Measurements from ENCODE around the gene SLC38A9.
"Not testable (repeated sequence)": the region's sequence is repeated elsewhere in the genome, so short reads cannot be mapped to it uniquely, and the experiment has no call there.

The SLC38A9 gene

DNA sequence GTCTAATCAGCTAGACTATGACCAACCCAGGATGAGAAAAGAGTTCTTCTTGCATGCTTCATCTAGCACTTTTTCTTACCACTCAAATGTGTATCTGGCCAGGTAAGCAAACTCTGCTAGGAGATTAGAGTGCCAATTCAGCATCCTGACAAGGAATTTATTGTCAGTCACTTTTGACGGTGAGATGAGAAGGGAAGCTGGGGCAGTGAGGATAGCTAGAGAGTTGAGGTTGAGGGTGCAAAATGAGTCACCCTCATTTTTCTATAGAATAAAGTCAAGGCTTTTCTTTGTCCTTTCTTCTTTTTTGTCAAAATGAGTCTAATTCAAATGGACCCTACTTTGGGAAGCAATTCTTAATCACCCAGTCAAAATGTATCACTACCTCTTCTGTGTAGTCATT lies 102.7 kb downstream of the SLC38A9 start:
- DNase-seq (ENCODE audit: low read depth), result no peak

DNA sequence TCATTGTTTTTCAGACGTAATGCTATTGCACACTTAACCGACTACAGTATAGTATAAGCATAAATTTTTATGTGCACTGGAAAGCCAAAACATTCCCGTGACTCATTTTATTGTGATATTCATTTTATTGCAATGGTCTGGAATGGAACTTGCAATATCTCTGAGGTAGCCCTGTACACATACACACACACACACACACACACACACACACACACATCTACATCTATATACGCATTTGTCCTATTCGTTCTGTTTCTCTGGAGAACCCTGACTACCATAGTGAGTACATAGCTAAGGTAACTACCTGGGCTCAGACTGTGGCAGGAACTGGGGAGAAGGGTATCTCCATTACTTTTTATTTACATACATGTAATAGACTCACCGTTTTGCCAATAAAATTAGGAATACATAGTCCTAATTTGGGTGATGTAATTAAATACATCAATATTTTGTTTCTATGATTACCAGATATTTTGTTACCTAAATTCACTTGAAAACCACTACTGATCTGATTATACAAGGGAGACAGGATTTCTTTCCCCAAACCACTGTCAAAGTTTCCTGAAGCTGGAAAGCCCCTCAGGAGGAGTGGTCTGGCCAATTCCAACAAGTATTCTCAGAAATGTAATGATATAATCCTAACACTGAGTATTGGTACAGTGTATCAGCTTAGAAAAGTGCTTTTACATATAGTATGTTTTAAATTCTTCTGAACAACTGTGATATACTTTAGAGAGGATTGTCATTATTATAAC lies 103.4 kb downstream of the SLC38A9 start:
- no peak for DNase-seq (ENCODE audit: low read depth)

DNA sequence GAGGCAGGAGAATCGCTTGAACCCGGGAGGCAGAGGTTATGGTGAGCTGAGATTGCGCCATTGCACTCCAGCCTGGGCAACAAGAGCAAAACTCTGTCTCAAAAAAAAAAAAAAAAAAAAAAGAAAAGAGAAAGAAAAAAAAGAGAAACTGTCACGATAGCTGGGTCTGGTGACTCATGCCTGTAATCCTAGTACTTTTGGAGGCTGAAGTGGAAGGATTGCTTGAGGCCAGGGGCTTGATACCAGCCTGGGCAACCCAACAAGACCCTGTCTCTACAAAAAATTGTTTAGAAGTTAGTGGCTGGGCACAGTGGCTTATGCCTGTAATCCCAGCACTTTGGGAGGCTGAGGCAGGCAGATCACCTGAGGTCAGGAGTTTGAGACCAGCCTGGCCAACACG lies 104.8 kb downstream of the SLC38A9 start:
- not testable (repeated sequence) for DNase-seq (ENCODE audit: low read depth)

DNA sequence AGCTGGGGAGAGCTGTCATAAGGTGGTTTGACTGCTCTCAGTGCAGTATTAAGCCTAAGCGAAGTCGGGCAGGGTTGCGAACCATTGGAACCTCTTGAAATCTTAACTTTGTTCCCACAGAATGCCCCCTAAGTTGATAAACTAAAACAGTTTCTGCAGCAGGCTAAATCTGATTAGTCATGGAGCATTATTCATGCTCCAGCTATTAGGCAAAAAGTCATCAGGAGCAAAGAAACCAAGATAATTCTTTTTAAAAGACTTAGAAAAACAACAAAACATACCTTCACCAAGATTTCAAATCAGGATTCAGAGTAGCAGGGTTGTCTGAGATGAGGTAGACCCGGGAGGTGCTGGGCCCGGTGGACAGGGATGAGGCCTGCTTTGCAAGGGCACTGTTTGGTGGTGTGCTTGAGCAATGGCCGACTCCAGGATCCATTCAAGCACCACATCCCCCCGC lies 107.5 kb downstream of the SLC38A9 start:
- DNase-seq (ENCODE audit: low read depth), result no peak

GRCh38 chr5:55603922-55604321 lies 108.2 kb downstream of the SLC38A9 start:
- no peak for DNase-seq (ENCODE audit: low read depth)

DNA sequence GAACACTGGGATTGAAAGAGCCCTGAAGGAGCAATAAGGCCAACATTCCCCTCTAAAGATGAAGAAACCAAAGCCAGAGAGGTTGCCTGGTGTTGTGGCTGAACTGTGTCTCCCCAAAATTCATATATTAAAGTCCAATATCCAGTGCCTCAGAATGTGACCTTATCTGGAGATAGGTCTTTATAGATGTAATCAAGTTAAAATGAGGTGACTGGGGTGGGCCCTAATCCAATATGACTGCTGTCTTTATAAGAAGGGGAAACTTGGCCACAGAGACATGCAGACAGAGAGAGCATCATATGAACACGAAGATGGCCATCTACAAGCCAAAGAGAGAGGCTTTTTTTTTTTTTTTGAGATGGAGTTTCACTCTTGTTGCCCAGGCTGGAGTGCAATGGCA lies 110.5 kb downstream of the SLC38A9 start:
- DNase-seq (ENCODE audit: low read depth), result no peak

- DNase-seq (ENCODE audit: low read depth), result no peak
These were observed 110.9 kb downstream of the SLC38A9 start for GRCh38 chr5:55601204-55601618.

GRCh38 chr5:55600497-55601203 lies 111.5 kb downstream of the SLC38A9 start:
- no peak for DNase-seq (ENCODE audit: low read depth)

- no peak for DNase-seq (ENCODE audit: low read depth)
These were observed 112.0 kb downstream of the SLC38A9 start for GRCh38 chr5:55600086-55600485.

- DNase-seq (ENCODE audit: low read depth), result no peak
These were observed 112.7 kb downstream of the SLC38A9 start for GRCh38 chr5:55599148-55600050.

DNA sequence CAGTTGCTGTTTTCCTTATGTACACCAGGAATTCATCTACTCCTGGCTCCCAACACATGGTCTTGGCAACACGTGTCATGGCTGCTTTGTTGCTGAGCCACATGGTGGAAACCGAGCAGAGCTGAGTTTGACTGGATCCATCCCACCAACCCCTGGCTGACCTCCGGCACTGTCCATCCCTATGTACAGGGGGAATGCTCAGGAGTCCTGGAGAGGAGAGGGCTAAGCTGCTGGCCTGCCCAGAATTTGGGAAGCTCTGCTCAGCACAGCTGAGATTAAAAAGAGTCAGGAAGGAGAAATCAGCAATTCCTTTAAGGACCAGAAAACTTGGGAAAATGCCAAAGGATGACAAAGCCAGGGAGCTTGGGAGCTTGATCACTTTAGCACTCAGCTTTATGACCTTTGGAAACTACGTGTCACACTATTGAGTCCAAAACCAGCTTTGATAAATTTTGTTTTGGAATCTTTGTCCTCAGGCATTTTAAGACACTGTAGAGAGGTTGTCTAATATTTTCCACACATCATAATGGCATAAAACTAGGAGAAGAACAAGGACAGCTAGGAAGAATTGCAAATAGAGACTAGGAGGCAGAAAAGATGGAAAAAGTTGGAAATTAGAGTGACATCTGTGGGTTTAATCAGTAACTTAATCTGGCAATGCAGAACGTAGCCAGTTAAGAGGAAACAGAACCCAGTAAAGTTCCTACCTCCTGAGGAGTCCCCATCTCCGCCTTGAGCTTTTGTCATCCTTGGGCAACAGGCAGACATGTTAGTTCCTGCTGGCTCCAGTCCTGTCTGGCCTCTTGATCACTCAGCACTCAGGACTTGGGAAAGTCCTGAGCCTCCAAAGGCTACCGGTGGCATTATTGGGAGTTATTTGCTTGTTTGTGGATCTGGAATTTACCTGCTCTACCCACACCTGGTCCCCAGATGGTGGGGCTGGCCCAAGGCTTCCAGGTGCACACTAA lies 114.8 kb downstream of the SLC38A9 start:
- DNase-seq (ENCODE audit: low read depth), result no peak

- DNase-seq (ENCODE audit: low read depth), result no peak
These were observed 117.5 kb downstream of the SLC38A9 start for GRCh38 chr5:55594671-55595070.

DNA sequence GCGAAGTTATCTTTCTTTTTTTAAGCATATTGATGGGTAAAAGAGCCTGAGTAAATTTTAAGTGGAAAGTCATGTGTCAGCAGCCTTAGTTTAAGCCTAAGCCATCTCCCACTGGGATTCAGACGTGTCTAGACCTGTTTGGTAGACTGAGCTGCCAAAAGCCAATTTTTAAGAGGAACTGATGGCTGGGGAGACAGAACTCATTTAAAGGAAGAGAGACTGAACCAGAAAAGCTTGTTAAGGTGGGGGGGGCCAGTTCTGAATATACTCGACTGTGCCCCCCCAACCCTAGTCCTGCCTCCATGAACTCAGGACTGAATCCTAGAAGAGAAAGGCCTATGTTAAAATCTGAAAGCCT lies 119.0 kb downstream of the SLC38A9 start:
- DNase-seq (ENCODE audit: low read depth), result no peak

- DNase-seq (ENCODE audit: low read depth), result no peak
These were observed 119.6 kb downstream of the SLC38A9 start for GRCh38 chr5:55592388-55593114.

GRCh38 chr5:55591686-55592085 lies 120.4 kb downstream of the SLC38A9 start:
- no peak for DNase-seq (ENCODE audit: low read depth)

GRCh38 chr5:55585206-55585610 lies 126.9 kb downstream of the SLC38A9 start:
- no peak for DNase-seq (ENCODE audit: low read depth)

- DNase-seq (ENCODE audit: low read depth), result no peak
These were observed 127.5 kb downstream of the SLC38A9 start for GRCh38 chr5:55584398-55585205.

GRCh38 chr5:55583578-55583977 lies 128.5 kb downstream of the SLC38A9 start:
- no peak for DNase-seq (ENCODE audit: low read depth)

DNA sequence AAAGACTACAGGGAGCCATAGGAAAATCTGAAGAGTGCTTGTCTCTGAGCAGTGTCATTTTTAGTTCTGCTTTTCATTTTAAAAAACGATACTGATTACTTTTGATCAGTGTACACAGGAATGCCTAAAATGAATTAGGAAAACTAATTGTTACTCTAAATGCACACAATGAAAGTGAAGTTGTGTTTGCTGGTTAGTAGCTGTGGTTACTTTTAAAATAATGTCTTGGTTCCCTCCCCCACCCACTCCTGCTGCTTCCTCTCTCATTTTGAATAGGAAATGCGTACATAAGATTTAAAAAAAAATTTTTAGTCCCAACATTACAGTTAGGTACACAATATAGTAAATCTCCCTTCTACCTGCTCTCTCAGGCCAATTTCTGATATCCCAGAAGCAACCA lies 129.9 kb downstream of the SLC38A9 start:
- DNase-seq (ENCODE audit: low read depth), result no peak

DNA sequence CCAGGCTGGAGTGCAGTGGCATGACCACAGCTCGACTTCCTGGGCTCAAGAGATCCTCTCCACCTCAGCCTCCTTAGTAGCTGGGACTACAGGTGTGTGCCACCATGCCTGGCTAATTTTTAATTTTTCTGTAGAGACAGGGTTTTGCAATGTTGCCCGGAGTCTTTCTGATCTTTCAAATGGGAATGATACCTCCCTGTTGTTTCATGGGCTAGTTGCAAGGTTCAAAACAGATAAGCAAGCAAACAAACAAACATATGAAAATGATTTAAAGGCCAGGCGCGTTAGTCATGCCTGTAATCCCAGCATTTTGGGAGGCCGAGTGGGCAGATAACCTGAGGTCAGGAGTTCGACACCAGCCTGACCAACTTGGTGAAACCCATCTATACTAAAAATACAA lies 132.1 kb downstream of the SLC38A9 start:
- DNase-seq (ENCODE audit: low read depth), result no peak
